Kidney tubule cell (primary cell): ENCODE data around the gene RASL10A.
A peak's percentile ranks its signal among the peaks of the same experiment; 100 is the strongest.

ENCODE experiments used
- DNase-seq: peaks from one replicate; pipeline ENCODE4 v3.0.0-alpha.2; 2018; ENCODE audit warnings: low spot score

The RASL10A gene

GRCh38 chr22:29305836-29306174 is 9.7 kb downstream of the RASL10A start:
- DNase-seq, result no peak

- no peak for DNase-seq
Observed at GRCh38 chr22:29302681-29303465, 12.6 kb downstream of the RASL10A start.

DNA sequence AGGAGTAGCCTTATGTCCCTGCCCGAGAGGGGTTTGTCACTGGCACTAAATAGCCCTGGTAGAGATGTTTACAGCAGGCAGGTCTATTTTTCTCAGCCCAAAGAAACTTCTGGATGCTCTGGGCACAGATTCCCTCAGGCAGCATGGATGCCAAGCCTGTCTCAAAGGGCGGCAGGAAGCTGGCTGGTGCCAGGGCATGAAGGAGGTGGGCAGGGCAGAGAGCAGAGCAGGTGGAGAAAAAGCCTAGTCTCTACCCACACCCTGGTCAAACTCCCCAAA is 13.2 kb downstream of the RASL10A start:
- no peak for DNase-seq

GRCh38 chr22:29301716-29302401 is 13.6 kb downstream of the RASL10A start:
- no peak for DNase-seq

DNA sequence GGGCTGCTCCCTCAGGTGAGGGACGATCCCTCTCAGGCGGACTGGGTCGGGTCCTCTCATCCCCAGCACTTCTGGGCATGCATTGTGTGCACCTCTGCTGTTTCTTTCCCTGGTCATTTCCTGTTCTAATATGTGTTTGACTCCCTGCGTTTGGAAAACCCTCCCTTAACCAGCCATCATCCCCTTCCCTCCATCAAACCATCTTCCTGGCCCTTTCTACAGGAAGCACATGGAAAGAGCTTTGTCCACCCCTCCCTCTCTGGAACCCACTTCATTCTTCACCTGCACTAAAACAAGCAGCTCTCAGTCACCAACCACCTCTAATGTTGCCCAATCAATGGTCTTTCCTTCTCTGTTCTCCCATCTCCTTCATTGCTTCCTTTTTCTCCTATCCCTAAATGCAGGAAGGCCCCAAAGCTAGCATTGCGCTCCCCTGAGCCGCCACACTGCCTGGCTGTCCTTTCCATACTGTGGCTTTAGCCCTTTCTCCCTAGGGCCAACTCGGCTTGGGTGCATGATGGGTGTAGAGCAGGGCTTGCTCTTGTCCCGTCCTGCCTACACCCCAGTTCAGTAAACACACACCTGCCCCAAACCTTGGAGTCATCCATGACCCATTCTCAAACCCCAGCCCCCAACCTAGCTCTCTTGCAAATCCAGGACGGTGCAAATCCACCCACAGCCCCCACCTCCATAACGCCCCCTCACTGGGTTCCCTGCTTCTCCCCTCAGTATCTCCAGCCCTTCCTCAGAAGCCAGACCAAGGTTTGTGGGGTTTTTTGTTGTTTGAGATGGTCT is 14.5 kb downstream of the RASL10A start:
- no peak for DNase-seq

DNA sequence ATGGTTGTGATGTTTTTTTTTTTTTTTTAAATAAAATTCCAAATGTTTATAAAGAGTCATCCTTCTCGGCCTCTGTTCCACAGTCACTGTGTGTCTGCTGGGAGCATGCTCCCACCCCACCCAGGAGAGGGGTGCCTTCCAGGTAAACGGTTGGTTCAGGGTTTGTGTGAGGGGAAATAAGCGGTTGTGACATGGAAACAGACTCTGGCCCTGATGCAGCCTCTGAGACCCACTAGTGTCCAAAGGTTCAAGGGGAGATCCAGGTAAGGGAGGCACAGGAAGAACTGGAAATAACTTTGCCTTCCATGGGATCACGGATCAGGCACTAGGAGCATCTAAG is 15.1 kb downstream of the RASL10A start:
- DNase-seq, result no peak

- no peak for DNase-seq
Observed at GRCh38 chr22:29299136-29299900, 16.2 kb downstream of the RASL10A start.

GRCh38 chr22:29298641-29299040 is 16.9 kb downstream of the RASL10A start:
- no peak for DNase-seq

GRCh38 chr22:29292379-29292778 is 23.1 kb downstream of the RASL10A start:
- DNase-seq, result no peak

- DNase-seq, result no peak
Observed at GRCh38 chr22:29291215-29291614, 24.3 kb downstream of the RASL10A start.

DNA sequence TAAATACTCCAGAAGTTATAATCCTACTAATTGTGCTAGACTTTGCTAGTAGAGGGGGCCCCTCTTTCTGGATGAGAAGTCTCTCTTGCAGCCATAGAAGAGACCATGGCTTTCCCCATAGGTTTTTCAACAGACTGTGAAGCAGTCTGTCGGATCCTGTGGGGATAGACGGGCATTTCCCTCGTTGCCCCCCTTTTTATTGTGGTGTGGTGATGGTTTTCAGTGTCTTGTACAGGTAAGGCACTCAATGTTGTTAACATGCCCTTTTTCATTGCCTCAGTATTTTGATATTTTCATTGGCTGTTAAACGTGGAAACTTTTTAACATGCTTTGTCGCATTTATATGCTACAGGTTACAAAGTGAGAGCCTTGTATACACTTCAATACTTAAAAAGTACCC is 25.4 kb downstream of the RASL10A start:
- DNase-seq, result no peak

DNA sequence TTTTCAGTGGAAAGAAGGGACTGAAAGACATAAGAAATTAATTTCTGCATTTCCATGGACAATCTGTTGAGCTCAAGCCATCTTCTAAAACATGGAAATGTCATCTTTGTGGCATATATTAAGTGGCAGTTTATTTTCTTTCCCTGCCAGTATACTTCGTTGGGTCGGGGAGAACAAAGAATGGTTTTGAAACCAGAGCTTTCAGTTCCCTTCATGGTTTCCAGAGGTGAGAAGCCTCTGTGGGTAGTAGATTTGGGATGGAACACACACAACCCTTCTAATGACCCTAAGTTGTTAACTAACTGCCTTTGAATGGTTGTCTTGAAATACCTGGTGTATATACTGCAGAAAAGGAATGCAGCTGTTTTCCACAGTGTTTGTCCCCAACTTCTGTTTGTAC is 26.7 kb downstream of the RASL10A start:
- DNase-seq, result no peak

DNA sequence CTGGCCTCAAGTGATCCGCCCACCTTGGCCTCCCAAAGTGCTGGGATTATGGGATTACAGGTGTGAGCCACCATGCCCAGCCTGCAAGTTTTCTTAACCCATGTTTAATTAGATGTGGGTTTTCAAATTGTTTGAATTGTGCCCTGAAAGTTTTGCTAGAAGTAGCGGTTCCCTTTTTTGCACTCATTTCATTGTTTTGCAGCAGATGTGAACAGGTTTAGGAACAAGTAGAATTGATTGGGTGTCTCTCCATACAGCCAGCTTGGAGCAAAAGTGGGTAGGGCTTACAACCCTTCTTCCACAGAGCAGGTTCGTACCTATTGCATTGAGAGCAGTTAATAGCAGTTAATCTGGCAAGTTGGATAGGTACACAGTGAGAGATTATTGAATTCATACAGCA is 31.3 kb downstream of the RASL10A start:
- DNase-seq, result no peak

DNA sequence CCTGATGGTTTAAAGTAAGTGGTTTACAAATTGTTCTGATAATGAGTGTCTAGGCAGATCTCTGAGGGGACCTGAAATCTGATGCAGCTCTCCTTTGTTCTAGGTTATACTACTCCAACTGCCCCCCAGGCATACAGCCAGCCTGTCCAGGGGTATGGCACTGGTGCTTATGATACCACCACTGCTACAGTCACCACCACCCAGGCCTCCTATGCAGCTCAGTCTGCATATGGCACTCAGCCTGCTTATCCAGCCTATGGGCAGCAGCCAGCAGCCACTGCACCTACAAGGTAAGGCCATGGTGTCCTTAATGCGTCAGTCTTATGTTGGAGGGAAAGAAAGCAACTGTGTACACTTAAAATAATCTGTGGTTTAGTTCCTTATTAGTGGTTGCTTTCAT is 37.6 kb downstream of the RASL10A start:
- no peak for DNase-seq

DNA sequence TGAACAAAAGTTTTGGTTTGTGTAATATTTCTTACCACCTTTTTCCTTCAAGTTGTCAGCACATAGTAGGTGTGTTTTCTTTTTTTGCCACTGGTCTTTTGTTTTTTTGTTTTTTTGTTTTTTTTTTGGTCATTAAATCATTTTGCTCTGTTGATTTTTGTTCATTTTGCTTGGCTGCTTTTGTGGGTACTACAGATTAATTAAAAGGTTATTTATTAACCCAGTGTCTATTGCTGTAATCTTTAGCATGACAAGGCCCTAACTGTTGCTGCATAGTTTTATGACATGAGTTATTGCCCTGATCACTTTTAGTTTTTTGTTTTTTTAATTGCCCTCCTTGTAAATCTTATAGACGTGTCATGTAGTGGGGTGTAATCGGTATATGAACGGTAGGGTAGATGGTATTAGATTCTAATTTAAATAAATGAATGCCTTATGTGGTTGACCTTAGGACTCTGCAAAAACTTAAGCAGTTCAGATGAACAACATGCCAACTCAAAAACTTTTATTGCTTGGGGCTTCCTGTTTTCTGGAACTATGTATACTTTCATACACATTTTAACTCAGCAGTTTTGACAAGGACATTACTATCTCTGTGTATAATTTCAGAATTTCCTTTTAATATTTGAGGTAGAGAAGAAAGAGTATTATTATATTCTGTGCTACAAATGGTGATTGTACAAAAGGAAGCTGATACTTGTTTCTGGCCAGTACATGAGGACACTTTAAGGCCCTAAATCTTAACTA is 39.5 kb downstream of the RASL10A start:
- DNase-seq, result peak; percentile 48

DNA sequence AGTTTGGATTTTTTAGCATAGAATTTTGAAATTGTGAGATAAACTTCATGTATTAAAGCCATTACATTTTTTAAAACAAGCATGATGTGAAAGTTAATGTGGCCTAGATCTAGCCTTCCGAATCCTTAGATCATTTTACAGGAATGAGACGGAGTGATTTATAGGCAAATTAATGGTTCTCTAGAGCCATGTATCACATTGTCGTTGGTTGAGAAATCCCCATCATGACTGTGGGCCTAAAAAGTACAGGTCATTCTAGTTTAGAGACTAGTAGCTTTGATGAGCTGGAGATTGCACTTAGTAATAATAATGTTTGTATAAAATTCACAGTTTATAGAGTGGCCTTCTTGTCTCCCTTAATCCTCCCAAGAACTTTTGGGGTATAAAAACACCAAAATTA is 40.3 kb downstream of the RASL10A start:
- peak; percentile 16 for DNase-seq

- DNase-seq, result no peak
Observed at GRCh38 chr22:29272624-29273023, 42.9 kb downstream of the RASL10A start.

DNA sequence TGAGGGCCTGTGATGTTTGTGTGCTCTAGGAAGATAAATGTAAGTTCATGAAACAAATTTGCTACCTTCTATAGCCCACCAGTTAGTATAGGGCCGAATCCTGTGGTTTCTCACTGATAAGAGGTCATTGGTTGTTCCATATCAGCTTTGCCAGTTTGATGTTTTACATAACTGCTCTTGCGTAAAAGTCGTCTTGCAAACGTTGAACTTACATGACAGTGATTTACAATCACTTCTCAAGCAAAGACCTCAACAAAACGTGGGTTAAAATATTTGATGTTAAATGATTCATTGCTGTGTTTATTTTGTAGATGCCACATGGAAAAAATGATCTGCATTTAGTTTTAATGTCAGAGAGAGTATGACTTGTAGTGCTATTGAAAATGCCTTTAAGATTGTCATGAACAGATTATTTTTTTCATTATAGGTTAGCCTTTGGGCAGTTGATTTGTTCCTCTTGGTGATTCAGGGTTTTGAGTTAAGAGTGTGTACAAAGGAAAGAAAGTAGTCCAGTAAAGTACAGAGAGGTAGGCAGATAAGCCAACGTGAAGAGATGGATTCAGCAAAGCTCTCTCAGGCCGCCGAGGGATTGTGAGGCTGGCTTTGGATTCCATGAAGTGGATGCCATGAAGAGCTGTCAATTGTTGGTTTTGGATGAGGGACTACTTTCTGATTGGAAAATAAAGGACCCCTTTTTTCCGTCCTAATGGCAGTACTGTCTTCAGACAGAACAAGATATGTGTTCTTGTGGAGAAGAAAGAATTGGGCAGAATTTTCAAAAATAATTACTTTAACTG is 44.8 kb downstream of the RASL10A start:
- peak; percentile 50 for DNase-seq

DNA sequence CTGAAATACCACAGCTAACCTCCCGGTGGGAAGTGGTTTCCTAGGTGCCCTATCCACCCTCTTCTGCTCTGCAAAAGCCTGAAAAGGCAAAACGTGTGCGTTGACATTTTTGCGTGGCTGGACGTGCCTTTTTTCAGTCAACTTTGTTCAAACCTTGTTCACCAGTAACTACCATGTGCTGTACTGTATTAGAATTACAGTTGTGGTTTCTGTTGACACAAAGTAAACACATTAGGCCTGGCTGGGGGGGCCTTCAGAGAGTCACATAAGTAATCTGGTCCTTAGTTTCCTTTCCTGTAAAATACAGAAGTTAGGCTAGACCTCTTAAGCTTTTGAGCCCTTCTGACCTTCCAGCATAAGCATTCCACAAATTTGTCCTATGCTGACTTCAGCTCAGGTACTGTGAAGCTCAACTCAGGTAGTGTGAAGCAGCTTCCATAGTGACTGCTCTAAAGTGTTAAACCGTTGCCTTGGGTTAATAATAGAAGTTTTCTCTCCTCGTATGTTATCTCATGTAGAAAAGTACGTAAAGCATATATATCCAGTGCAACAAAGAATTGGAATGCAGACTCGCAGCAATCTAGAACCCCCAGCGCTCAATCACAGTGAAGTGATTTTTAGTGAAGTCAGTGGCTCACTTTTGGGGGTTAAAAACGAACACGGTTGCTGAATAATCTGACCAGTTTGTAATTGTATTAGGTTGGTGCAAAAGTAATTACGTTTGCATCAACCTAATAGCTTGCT is 45.6 kb downstream of the RASL10A start:
- DNase-seq, result peak; percentile 29

- no peak for DNase-seq
Observed at GRCh38 chr22:29269230-29269604, 46.3 kb downstream of the RASL10A start.
